ENCODE data around the gene FBXO28.

Gene FBXO28

DNA sequence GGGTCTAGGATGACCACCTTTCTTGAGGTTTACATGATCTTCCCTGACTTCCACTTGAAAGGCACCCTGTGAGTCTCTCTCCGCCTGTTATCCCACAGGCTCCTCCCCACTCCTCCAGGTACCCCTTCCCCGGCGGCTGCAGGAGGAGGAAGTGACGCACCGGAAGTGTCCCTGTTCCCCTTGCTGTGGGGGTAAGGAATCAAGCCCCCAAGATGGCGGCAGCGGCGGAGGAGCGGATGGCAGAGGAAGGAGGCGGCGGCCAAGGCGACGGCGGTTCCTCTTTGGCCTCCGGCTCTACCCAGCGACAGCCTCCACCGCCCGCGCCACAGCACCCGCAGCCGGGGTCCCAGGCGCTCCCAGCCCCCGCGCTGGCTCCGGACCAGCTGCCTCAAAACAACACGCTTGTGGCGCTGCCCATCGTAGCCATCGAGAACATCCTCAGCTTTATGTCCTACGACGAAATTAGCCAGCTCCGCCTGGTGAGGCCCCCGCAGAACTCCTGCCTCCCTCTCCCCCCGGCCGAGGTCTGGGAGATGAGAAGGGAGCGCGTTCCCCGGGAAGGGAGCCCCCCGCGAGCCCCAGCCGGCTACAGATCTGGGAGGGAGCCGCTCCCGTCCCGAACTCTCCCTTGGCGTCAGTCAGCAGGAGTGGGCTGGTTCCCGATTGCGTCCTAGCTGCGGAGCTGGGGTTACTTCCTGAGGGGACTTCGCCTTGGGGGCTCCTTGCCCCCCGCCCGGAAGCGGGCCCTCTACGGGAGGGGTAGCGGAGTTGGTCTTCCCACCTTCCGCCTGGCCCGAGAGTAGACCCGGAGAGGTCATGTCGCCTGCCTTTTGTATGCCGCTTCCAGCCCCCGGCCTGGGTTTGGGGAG lies at the start of gene FBXO28:
TSS of gene FBXO28 (plus strand) at position 194 of the 869 bp plus-strand sequence. CDS start at position 213, 19 bp downstream.
- peak; percentile 95 for FAIRE-seq

- FAIRE-seq, result no peak
Observed at GRCh38 chr1:224064150-224064549, 49.8 kb upstream of the FBXO28 start.

GRCh38 chr1:224065455-224065854 lies 48.5 kb upstream of the FBXO28 start:
- no peak for FAIRE-seq

DNA sequence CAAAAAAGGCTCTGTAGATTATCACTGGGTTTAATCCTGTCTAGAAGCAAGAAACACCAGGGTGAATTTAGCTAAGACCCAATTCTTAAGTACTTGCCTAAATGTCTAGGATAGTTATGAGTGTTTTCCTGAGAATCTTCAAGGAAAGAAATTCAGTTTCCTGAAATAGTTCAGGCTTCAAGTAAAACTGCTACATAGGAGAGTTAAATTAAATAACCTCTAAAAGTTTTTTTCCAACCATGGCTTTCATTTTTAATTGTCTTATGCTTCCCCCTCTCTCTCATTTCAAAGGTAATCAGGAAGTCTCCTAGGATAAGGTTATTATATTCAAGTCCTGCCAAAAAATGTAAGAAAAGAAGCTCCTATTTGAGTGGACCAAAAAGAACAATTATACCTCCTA lies 46.7 kb upstream of the FBXO28 start:
- peak; percentile 98 for FAIRE-seq

DNA sequence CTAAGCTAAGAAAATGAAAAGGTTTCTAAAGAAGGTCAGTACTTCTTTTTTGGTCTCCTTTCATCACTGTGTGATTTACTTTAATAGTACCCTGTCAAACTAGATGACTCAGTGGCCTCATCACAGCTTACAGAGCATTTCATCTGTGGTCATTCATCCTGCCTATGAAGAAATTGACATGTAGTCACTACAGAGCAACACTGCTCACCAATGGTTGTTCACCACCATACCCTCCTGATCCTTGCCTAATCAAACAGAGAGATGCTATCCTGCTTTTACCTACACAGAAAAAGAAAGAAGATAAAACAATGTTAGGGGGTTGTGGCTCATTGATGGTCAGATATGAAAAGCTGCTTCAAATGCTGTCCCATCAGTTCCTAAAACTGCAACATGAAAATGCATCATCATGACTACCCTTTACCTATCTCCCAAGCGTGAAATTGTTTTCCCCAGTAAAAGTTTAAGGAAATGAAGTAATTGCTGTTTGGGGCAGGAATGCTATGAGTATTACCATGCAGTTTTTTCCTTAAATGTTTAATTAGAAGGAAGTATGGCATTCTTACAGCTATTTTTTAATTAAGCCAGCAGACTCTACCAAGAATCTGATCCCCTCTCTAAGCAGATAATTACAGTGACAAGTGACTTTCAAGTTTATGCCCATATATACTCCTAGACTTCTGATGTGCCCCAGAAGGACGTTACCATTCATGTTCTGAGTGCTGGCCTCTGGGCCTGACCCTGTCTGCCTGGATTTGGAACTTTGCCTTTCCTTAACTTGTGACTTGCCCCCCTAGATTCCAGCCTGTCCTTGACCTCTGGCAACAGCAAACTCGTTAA lies 46.1 kb upstream of the FBXO28 start:
- FAIRE-seq, result no peak

- no peak for FAIRE-seq
Observed at GRCh38 chr1:224068458-224069072, 45.3 kb upstream of the FBXO28 start.

GRCh38 chr1:224069138-224069537 lies 44.8 kb upstream of the FBXO28 start:
- no peak for FAIRE-seq

DNA sequence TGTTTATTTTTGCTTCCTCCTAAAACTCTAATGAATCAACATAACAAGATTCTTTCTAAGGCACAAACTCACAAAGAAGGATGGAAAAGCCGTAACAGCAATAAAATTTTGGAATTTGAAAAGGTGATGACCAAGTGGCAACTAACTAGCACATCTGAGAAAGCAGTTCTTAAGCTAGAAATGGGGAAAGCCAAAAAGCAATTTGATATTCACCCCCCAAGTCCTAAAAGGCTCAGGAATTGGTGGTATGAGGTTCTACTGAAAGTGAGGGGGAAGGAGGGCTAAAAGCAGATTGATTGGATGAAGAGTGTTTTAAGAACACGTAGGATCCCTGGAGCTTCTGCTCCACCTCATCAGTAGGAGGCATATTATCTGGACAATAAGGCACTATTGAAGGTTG lies 43.4 kb upstream of the FBXO28 start:
- FAIRE-seq, result peak; percentile 96

- FAIRE-seq, result peak; percentile 74
Observed at GRCh38 chr1:224076407-224076806, 37.5 kb upstream of the FBXO28 start.

DNA sequence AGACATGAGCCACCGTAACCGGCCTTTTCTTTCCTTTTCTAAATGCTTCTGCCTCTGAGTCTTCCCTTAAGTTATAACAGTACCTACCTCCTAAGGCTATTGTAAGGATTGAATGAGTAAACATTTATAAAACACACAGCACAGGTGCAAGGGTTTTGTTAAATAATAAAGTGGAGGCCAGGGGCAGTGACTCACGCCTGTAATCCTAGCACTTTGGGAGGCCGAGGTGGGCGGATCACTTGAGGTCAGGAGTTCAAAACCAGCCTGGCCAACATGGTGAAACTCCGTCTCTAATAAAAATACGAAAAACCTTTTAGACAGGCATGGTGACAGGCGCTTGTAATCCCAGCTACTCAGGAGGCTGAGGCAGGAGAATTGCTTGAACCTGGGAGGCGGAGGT lies 34.3 kb upstream of the FBXO28 start:
- FAIRE-seq, result peak; percentile 97

DNA sequence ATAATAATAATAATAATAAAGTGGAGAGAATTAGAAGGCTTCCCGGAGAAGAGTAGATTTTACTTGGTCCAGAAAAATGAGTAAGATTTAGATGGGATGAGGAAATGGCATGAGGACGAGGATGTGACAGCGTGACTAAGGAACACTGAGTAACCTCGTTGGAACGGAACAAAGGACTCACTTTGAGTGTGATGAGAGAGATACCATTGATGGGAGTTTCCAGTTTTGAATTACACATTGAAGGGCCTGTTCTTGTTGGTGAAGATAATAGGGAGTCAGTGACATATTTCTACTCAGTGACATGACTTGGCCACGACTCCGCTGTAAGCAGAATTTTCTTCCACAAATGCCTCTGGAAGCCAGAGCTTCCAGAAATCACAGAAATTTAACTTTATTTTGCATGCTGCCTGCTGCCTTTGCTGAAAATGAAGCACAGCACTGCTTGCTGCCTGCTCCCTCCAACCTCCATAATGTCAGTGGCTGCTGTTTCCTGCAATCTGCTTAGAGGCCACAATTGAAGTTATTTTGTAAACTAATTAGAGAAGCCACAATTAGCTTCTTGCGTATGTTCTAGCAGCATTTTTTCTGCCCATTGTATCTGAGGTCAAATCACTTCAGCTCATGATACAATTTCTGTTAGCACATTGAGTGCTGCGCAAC lies 33.7 kb upstream of the FBXO28 start:
- peak; percentile 6 for FAIRE-seq

- FAIRE-seq, result no peak
Observed at GRCh38 chr1:224081604-224082003, 32.3 kb upstream of the FBXO28 start.

GRCh38 chr1:224082146-224082545 lies 31.8 kb upstream of the FBXO28 start:
- FAIRE-seq, result peak; percentile 100

GRCh38 chr1:224084867-224085266 lies 29.0 kb upstream of the FBXO28 start:
- FAIRE-seq, result no peak

DNA sequence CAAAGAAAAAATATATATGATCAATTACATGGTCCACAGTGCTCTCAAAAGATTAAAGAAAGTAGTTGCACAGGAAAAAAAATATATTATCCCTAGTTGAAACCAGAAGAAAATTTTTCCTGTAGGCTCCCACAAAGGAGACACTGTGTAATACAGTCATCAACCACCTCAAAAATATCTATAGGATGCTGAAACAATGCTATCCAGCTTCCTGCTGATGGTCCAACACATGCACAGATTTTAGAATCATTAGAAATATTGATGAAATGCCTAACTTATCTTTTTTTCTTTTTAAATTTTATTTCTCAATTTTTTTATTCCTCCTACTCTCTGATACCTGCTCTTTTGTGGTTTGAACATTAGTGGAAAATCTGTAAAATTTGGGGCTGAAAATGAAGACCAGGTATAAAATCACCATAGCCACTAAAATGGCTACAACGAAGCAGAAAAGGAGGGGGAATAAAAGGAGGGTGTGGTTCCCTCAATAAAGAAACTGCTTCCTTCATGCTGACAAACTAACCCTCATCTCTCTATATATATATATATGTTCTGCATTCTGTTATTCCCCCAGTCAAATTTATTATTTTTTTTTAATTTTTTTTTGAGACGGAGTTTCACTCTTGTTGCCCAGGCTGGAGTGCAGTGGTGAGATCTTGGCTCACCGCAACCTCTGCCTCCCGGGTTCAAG lies 28.3 kb upstream of the FBXO28 start:
- no peak for FAIRE-seq

GRCh38 chr1:224087286-224087794 lies 26.6 kb upstream of the FBXO28 start:
- FAIRE-seq, result peak; percentile 57

GRCh38 chr1:224089583-224089982 lies 24.3 kb upstream of the FBXO28 start:
- no peak for FAIRE-seq

- no peak for FAIRE-seq
Observed at GRCh38 chr1:224090116-224090515, 23.8 kb upstream of the FBXO28 start.

DNA sequence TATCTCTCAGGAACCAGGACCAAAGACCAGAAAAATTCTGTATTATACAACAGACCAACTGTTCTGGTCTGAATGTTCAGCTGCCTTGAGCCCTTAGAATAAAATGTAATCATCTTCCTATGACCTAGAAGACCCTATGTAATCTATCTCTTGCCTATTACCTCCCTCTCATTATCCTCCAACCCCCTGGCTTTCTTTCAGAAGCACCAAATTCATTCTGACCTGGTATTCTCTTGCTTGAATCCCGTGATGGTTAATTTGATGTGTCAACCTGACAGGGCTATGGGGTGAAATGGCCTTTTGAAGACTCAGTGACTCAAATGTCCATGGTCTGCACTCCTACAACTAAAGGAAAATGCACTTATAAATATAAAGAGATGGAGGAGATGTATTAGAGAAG lies 21.8 kb upstream of the FBXO28 start:
- no peak for FAIRE-seq

- peak; percentile 74 for FAIRE-seq
Observed at GRCh38 chr1:224092601-224093000, 21.3 kb upstream of the FBXO28 start.

DNA sequence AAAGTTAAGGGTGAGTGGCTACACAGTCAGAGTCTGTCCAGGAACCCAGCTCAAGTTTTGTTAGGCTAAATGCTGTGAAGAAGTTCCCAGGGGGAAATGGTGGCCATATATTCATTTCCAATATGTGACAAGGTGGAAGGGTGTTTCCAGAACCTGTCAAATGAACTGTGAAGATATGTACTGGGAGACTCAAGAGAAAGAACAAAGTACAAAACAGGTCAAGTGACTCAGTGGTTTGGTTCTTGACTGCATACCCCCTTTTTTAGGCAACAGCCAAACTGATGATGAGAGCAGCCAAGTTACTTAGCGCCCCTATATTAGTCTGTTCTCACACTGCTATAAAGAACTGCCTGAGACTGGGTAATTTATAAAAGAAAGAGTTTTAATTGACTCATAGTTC lies 18.6 kb upstream of the FBXO28 start:
- FAIRE-seq, result no peak

GRCh38 chr1:224095867-224096266 lies 18.0 kb upstream of the FBXO28 start:
- no peak for FAIRE-seq
